ENCODE measurements around the gene ZNF155.

ZNF155 gene

GRCh38 chr19:43934985-43935708 is 48.8 kb upstream of the ZNF155 start, which contains the start of gene ZNF45 (continued):
- TF ChIP-seq ZNF391 (tag by site-specific recombination; IDR thresholded peaks at IDR 0.05; ENCODE audit: borderline replicate concordance, low read depth) (no peak; the same call in 1 of the 2 replicates), ZBTB10 (tag by site-specific recombination; IDR thresholded peaks at IDR 0.05) (peak; percentile 89), ZSCAN16 (tag by site-specific recombination; IDR thresholded peaks at IDR 0.05) (0 out of 2 replicates have a peak, but pooled peaks have one; percentile 72), ZNF830 (tag by site-specific recombination; IDR thresholded peaks at IDR 0.05; ENCODE audit: low read depth) (no peak), ZNF529 (tag by site-specific recombination; IDR thresholded peaks at IDR 0.05; ENCODE audit: insufficient replicate concordance) (no peak), ZNF266 (tag by site-specific recombination; IDR thresholded peaks at IDR 0.05; ENCODE audit: low read depth) (no peak), ZNF585B (tag by site-specific recombination; IDR thresholded peaks at IDR 0.05) (no peak), GLIS2 (tag by site-specific recombination; IDR thresholded peaks at IDR 0.05) (peak; percentile 91)

GRCh38 chr19:43936188-43936587 is 47.8 kb upstream of the ZNF155 start:
- TF ChIP-seq ZNF529 (tag by site-specific recombination; IDR thresholded peaks at IDR 0.05; ENCODE audit: insufficient replicate concordance) = no peak
- TF ChIP-seq ZSCAN18 (tag by site-specific recombination; IDR thresholded peaks at IDR 0.05) = no peak
- no peak for TF ChIP-seq ZNF174 (tag by site-specific recombination; IDR thresholded peaks at IDR 0.05)
- 0 out of 2 replicates have a peak, but pooled peaks have one; percentile 8 for TF ChIP-seq SCRT2 (tag by site-specific recombination; IDR thresholded peaks at IDR 0.05)
- TF ChIP-seq ZIC2 (tag by site-specific recombination; IDR thresholded peaks at IDR 0.05) = no peak
- no peak for TF ChIP-seq ZNF311 (tag by site-specific recombination; IDR thresholded peaks at IDR 0.05; ENCODE audit: borderline replicate concordance)
- no peak for TF ChIP-seq ZNF76 (tag by site-specific recombination; IDR thresholded peaks at IDR 0.05; ENCODE audit: borderline replicate concordance, low read depth)
- TF ChIP-seq ZNF513 (tag by site-specific recombination; IDR thresholded peaks at IDR 0.05) = 0 out of 2 replicates have a peak, but pooled peaks have one; percentile 6
- ChIA-PET CTCF (interaction anchor here (0.5 to 2.7 kb wide), 6 partner anchors 14 to 171 kb away, joined by 3 to 19 read pairs (median 3); partner anchors contain the start of gene ZNF221), POLR2A (interaction anchor here (1.3 to 2.3 kb wide), 11 partner anchors 10 to 473 kb away, joined by 3 to 114 read pairs (median 15); partner anchors contain the start of genes ZNF221, ZNF223, ZNF224 and ZNF230)
- Histone ChIP-seq H3K36me3 (ENCODE audit: control insufficient read depth in 2 of 2, insufficient read depth in 1 of 2, low read length in 2 of 2) (peaks cover 25 to 28% of the 10 kb centered on the region in 2 experiments), H3K9me3 (ENCODE audit: control insufficient read depth, insufficient read depth, low read depth, low read length) (peaks cover 11% of the 10 kb centered on the region), H3K27ac (ENCODE audit: extremely low read depth, low read depth, low read length) (no peak overlapping the region), H3K4me3 (ENCODE audit: low read depth, low read length) (no peak overlapping the region), H3K4me1 (ENCODE audit: control insufficient read depth, insufficient read depth, low read length) (peaks cover 18% of the 10 kb centered on the region)
